GM20000 (cell line): ENCODE results near the gene SLC25A11.
A peak's percentile ranks its signal among the peaks of the same experiment; 100 is the strongest.

Source experiments
- DNase-seq: peaks from one replicate; pipeline ENCODE4 v3.0.0; 2012; ENCODE audit warnings: low spot score
- TF ChIP-seq, protein P1 (sequence below): IDR thresholded peaks from 2 replicates; pipeline ENCODE4 v1.5.1; 2012; ENCODE audit warnings: mild to moderate bottlenecking, control low read depth; ENCODE audit errors: extremely low read depth, missing control alignments

SLC25A11 gene, protein sequence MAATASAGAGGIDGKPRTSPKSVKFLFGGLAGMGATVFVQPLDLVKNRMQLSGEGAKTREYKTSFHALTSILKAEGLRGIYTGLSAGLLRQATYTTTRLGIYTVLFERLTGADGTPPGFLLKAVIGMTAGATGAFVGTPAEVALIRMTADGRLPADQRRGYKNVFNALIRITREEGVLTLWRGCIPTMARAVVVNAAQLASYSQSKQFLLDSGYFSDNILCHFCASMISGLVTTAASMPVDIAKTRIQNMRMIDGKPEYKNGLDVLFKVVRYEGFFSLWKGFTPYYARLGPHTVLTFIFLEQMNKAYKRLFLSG

DNA sequence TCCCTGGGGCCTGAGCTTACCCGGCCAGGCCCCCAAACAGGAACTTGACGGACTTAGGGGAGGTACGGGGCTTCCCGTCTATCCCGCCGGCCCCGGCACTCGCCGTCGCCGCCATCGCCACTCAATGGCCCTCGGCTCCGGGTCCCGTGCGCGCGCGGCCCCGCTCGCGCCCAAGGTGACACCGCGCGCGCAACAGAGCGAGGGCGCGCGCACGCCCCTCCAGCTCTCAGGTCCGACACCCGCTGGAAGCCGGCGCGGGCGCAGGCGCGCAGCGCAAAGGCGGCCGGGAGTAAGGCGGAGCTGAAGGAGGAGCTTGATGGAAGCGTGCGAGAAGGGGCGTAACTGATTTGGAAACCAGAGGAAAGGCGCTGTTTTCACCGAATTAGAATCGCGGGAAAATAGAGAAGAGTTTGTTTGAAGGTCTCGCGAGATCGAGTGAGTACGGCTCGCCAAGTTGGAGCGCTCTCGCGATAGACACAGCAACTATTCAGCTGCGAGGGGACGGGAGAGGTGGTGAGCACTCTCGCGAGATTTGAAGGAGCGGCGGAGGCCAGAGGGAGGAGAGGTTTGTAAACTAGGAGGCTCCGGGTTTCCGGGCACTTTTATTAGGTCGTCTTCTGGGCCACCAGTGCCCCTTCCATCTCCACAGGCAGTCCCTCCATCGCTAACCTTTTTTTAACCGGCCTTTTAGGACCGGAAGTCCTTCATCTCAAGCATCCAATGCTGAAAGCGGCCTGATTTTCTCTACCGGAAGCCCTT is at the start of gene SLC25A11, which contains the start of gene RNF167:
TSS of gene SLC25A11 (minus strand) at position 251 of the 759 bp plus-strand sequence. CDS start at position 115, 136 bp downstream.
TSS of gene RNF167 (plus strand) at position 473 of the 759 bp plus-strand sequence. CDS start 642 bp downstream, outside the sequence.
- DNase-seq, result peak; percentile 98
- TF ChIP-seq, protein P1, sequence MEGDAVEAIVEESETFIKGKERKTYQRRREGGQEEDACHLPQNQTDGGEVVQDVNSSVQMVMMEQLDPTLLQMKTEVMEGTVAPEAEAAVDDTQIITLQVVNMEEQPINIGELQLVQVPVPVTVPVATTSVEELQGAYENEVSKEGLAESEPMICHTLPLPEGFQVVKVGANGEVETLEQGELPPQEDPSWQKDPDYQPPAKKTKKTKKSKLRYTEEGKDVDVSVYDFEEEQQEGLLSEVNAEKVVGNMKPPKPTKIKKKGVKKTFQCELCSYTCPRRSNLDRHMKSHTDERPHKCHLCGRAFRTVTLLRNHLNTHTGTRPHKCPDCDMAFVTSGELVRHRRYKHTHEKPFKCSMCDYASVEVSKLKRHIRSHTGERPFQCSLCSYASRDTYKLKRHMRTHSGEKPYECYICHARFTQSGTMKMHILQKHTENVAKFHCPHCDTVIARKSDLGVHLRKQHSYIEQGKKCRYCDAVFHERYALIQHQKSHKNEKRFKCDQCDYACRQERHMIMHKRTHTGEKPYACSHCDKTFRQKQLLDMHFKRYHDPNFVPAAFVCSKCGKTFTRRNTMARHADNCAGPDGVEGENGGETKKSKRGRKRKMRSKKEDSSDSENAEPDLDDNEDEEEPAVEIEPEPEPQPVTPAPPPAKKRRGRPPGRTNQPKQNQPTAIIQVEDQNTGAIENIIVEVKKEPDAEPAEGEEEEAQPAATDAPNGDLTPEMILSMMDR, result no peak

- TF ChIP-seq, protein P1, result no peak
- DNase-seq, result peak; percentile 46
Measured at GRCh38 chr17:4987767-4988567, 48.1 kb upstream of the SLC25A11 start.

- DNase-seq, result peak; percentile 92
- TF ChIP-seq, protein P1, result peak; percentile 63
Measured at GRCh38 chr17:4986951-4987766, 47.3 kb upstream of the SLC25A11 start, which contains the start of gene CAMTA2. TSS of gene CAMTA2 (minus strand) at chr17:4987675. CDS start at chr17:4986222, 1,453 bp downstream.

DNA sequence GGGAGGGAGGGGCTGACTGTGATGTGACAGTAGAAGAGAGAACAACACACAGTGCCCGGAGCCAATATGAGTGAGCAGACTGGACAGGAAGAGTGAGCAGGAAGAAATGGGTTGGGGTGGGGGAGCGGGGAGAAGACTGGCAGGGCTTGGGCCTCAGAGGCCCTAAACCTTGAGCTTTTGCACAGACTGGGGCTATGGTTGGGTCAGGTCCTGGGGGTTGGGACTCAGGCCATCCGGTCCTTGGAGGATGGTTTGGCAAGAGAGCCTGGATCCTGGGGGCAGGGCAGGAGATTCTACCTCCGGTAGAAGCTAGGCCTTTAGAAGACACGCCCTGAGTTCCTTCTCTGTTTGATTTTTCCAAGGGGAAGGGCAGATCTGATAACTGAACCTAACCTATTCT is 46.6 kb upstream of the SLC25A11 start:
- TF ChIP-seq, protein P1, result no peak
- DNase-seq, result no peak

- no peak for DNase-seq
- TF ChIP-seq, protein P1, result no peak
Measured at GRCh38 chr17:4982305-4982704, 42.5 kb upstream of the SLC25A11 start.

DNA sequence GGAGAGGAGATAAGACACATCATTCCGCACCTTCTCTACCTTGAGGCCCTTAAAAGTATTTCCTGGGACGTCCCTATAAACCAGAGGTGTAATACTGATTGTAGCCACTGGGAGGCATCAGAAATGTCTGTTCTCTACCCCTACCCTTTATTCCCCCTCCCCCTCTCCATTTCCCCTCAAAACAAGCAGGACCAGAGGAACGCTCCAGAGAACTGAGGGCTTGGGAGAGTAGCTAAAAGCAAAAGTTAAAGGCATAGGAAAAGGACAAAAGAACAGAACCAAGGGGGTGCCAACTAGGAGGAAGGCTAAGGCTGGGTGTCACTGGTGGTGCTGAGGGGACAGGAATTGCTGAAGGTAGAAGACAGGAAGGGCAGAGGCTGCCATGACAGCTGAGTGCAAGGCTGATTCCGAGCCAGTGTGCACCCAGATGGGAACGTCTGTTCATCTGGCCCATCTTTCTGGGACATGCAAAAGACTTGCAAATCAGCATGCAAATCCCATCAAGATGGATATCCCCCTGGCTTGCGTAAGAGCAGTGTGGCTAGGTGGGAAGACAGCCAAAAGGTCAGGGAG is 40.9 kb upstream of the SLC25A11 start:
- TF ChIP-seq, protein P1, result peak; percentile 55
- peak; percentile 69 for DNase-seq
